RWPE2 (cell line): ENCODE results near the gene RELN.
"Not testable (repeated sequence)": the region's sequence is repeated elsewhere in the genome, so short reads cannot be mapped to it uniquely, and the experiment has no call there.

ENCODE experiments used
- ATAC-seq: fragments of 200-7000 bp; cut with Tn5 transposase; 3 replicates; pipeline ENCODE4 v1.9.1; 2021; ENCODE audit warnings: low read depth
- DNase-seq: peaks from one replicate; pipeline ENCODE4 v3.0.0-alpha.2; 2020; ENCODE audit warnings: low spot score
- H3K27ac ChIP-seq: fragments of 450-650 bp; 2 replicates; pipeline ENCODE4 v1.5.1; 2017; ENCODE audit warnings: mild to moderate bottlenecking; ENCODE audit not compliant: poor library complexity, severe bottlenecking
- H3K27me3 ChIP-seq: fragments of 250-450 bp; sonication (Bioruptor Pico); 2 replicates; pipeline ENCODE4 v1.5.1; 2021; ENCODE audit warnings: mild to moderate bottlenecking, moderate library complexity; ENCODE audit not compliant: insufficient read depth, poor library complexity, severe bottlenecking
- H3K36me3 ChIP-seq: fragments of 250-450 bp; sonication (Bioruptor Pico); 2 replicates; pipeline ENCODE4 v1.5.1; 2020; ENCODE audit warnings: low read depth, mild to moderate bottlenecking, moderate library complexity
- H3K4me1 ChIP-seq: fragments of 250-450 bp; sonication (Bioruptor Pico); 2 replicates; pipeline ENCODE4 v1.5.1; 2021; ENCODE audit warnings: mild to moderate bottlenecking, moderate library complexity; ENCODE audit not compliant: insufficient read depth, poor library complexity, severe bottlenecking
- H3K4me3 ChIP-seq: fragments of 250-450 bp; sonication (Bioruptor Pico); 2 replicates; pipeline ENCODE4 v1.5.1; 2021; ENCODE audit warnings: mild to moderate bottlenecking, moderate library complexity; ENCODE audit not compliant: severe bottlenecking
- H3K9me3 ChIP-seq: fragments of 250-450 bp; sonication (Bioruptor Pico); 2 replicates; pipeline ENCODE4 v1.5.1; 2021; ENCODE audit warnings: mild to moderate bottlenecking, moderate library complexity; ENCODE audit not compliant: severe bottlenecking
- TF ChIP-seq, protein P1 (sequence below): fragments of 450-650 bp; IDR thresholded peaks from one replicate; pipeline ENCODE4 v1.5.1; 2017; ENCODE audit warnings: mild to moderate bottlenecking, moderate library complexity; ENCODE audit not compliant: poor library complexity, severe bottlenecking

RELN gene

DNA sequence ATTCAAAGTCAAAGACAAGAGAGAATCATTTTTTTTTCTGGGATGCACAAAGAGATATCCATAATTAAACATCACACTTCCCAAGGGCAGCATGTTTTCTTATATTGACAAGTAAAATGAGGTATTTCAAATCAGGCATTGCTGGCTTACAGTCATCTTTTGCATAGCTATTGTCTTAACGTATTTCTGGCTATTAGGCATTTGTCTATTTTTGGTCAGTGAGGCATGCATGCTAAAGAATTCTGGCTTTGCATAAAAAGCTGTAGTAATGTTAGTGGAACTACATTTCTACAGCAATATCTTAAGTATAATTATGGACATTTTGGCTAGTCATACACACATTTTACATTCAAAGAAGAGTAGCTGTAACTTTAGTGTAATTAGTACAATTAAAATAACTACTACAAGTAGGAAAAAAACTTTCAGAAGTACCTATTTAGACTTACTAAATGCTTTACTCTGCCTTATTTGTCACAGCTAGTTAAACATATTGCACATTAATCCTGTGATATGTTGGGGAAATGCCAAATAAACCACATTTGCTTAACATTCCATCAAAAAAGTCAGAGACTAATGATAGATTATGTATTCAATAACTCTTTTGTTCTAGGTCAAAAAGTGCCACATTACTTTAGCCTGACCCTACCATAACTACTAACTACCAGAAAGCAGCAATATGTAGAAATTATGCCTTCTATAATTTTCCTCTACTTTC, 76.4 kb downstream of the RELN start:
- no peak overlapping the region for H3K4me3 ChIP-seq
- peaks cover 1% of the 10 kb centered on the region for H3K9me3 ChIP-seq
- peaks cover 5% of the 10 kb centered on the region for H3K27me3 ChIP-seq
- no peak overlapping the region for H3K27ac ChIP-seq
- TF ChIP-seq, protein P1, sequence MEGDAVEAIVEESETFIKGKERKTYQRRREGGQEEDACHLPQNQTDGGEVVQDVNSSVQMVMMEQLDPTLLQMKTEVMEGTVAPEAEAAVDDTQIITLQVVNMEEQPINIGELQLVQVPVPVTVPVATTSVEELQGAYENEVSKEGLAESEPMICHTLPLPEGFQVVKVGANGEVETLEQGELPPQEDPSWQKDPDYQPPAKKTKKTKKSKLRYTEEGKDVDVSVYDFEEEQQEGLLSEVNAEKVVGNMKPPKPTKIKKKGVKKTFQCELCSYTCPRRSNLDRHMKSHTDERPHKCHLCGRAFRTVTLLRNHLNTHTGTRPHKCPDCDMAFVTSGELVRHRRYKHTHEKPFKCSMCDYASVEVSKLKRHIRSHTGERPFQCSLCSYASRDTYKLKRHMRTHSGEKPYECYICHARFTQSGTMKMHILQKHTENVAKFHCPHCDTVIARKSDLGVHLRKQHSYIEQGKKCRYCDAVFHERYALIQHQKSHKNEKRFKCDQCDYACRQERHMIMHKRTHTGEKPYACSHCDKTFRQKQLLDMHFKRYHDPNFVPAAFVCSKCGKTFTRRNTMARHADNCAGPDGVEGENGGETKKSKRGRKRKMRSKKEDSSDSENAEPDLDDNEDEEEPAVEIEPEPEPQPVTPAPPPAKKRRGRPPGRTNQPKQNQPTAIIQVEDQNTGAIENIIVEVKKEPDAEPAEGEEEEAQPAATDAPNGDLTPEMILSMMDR: no peak
- H3K36me3 ChIP-seq: no peaks in the 10 kb centered on the region
- no peak for DNase-seq
- H3K4me1 ChIP-seq: no peaks in the 10 kb centered on the region
- ATAC-seq: no peak

DNA sequence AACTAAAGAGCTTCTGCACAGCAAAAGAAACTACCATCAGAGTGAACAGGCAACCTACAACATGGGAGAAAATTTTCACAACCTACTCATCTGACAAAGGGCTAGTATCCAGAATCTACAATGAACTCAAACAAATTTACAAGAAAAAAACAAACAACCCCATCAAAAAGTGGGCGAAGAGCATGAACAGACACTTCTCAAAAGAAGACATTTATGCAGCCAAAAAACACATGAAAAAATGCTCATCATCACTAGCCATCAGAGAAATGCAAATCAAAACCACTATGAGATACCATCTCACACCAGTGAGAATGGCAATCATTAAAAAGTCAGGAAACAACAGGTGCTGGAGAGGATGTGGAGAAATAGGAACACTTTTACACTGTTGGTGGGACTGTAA, 78.4 kb downstream of the RELN start:
- H3K9me3 ChIP-seq, H3K27me3 ChIP-seq, H3K36me3 ChIP-seq, H3K27ac ChIP-seq, DNase-seq, H3K4me3 ChIP-seq, ATAC-seq, H3K4me1 ChIP-seq: not testable (repeated sequence)

DNA sequence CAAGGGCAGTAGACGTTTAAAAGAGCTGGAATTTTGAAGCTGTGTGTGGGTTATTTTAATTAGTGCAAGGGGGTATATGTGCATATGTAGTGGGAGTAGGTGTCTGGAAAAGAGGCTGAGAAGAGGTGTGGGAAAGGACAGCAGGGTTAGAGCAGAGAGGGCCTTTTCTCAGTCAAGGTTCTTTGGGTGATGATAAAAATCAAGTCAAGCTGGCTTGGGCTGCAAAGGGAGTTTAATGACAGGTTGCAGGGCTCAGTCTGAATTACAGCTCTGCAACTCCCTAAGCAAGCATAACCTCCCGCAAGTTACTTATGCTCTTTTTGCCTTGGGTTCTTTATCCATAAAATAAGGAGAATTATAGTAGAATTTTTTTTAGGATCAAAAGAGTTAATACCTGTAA, 83.5 kb downstream of the RELN start:
- ATAC-seq: no peak
- Histone ChIP-seq H3K27me3 (peaks cover 19% of the 10 kb centered on the region), H3K27ac (no peak overlapping the region), H3K4me1 (no peaks in the 10 kb centered on the region), H3K36me3 (no peaks in the 10 kb centered on the region), H3K9me3 (peaks cover 1% of the 10 kb centered on the region), H3K4me3 (no peak overlapping the region)
- DNase-seq: no peak
- TF ChIP-seq, protein P1: no peak

DNA sequence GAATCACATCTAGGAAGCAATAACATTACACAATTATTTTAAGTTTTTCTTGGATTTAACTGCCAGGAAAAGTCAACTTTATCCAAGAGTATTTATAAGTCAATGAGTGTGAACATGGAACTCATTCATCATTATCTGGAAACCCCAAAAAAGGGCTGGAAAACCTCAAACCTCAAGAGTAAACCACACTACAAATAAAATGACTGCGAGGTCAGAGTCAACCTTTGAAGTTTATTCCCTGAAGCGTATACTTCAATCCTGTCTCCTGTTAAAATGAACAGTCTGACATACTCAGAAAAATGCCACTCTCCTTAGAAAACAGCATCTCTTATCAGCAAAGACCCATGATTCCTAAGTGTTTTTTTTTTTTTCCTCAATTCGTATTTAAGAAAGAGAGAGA, 86.5 kb downstream of the RELN start:
- Histone ChIP-seq H3K9me3 (no peaks in the 10 kb centered on the region), H3K4me3 (no peak overlapping the region), H3K27me3 (peaks cover 14% of the 10 kb centered on the region), H3K27ac (no peak overlapping the region), H3K4me1 (no peaks in the 10 kb centered on the region), H3K36me3 (no peaks in the 10 kb centered on the region)
- TF ChIP-seq, protein P1: no peak
- ATAC-seq (no peak), DNase-seq (no peak)

DNA sequence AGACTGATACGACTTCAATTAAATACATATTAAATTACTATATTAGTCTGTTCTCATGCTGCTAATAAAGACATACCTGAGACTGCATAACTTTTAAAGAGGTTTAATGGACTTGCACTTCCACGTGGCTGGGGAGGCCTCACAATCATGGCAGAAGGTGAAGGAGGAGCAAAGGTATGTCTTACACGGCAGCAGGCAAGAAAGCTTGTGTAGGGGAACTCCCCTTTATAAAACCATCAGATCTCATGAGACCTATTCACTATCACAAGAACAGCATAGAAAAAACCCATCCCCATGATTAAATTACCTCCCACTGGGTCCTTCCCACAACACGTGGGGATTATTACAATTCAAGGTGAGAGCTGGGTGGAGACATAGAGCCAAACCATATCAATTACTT, 92.6 kb downstream of the RELN start:
- not testable (repeated sequence) for H3K4me3 ChIP-seq, H3K27ac ChIP-seq, ATAC-seq, H3K9me3 ChIP-seq, H3K27me3 ChIP-seq, DNase-seq, H3K36me3 ChIP-seq, H3K4me1 ChIP-seq
